IgD-negative memory B cell (primary cell): ENCODE data around the gene GOLGA6L6. TPM values are rescaled to one million over a fixed set of nuclear protein-coding genes. Genes with fewer than 3 reads are reported as not detected.
"Not testable (repeated sequence)": the region's sequence is repeated elsewhere in the genome, so short reads cannot be mapped to it uniquely, and the experiment has no call there.

Experiments used
- H3K27ac Mint-ChIP-seq, 3 donors: one replicate each; pipeline ENCODE4 v1.8.0; 2020 to 2022; ENCODE audit warnings: mild to moderate bottlenecking in 3 of 3, mixed read lengths in 3 of 3, moderate library complexity in 1 of 3
- H3K27me3 Mint-ChIP-seq: one replicate; pipeline ENCODE4 v1.8.0; 2021; ENCODE audit warnings: mixed read lengths
- H3K36me3 Mint-ChIP-seq: one replicate; pipeline ENCODE4 v1.8.0; 2020; ENCODE audit warnings: mild to moderate bottlenecking, mixed read lengths
- H3K4me1 Mint-ChIP-seq, 3 donors: one replicate each; pipeline ENCODE4 v1.8.0; 2020 to 2022; ENCODE audit warnings: mixed read lengths in 3 of 3, mild to moderate bottlenecking in 1 of 3
- H3K4me3 Mint-ChIP-seq, 4 donors: one replicate each; pipeline ENCODE4 v1.8.0; 2020 to 2022; ENCODE audit warnings: mild to moderate bottlenecking in 4 of 4, mixed read lengths in 4 of 4, moderate library complexity in 3 of 4
- H3K9me3 Mint-ChIP-seq, 3 donors: one replicate each; pipeline ENCODE4 v1.8.0; 2020 to 2021; ENCODE audit warnings: mixed read lengths in 3 of 3, mild to moderate bottlenecking in 1 of 3
- polyA plus RNA-seq: library from polyadenylated mRNA; unstranded; fragments of 300-500 nt; fragmentation: Illumina TruSeq; gene quantifications from one replicate; pipeline ENCODE4 v1.2.3, GENCODE V29; 2021

GOLGA6L6 gene
- polyA plus RNA-seq, 1 donor from 2014 or later: not detected

- H3K36me3 Mint-ChIP-seq, H3K4me1 Mint-ChIP-seq, H3K4me3 Mint-ChIP-seq, H3K27ac Mint-ChIP-seq, H3K9me3 Mint-ChIP-seq, H3K27me3 Mint-ChIP-seq: not testable (repeated sequence)
These were observed 52.3 kb downstream of the GOLGA6L6 start for GRCh38 chr15:20489320-20489719.
